ENCODE data around the gene TMEM109.

Gene TMEM109

DNA sequence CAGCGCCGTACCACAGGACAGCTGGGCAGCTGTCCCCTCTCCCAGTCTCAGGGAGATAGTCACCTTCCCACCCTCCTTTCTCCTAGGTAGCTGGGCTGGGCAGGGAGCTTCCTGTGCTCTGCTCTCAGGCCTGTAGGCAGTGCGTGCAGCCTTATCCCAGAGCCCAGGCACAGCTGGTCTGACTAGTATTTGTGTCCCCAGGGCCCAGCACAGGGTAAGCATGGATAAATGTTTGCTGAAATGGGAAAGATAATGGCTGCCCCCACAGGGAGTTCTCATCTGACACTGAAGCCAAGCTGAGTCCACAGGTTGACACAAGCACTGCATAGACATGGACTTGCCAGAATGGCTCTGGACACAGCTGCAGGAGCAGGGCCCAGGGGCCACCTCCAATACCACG lies 28.3 kb downstream of the TMEM109 start:
- no peak for TF ChIP-seq EZH2phosphoT487 (IDR thresholded peaks at IDR 0.05; ENCODE audit: borderline replicate concordance)
- TF ChIP-seq, protein P1, sequence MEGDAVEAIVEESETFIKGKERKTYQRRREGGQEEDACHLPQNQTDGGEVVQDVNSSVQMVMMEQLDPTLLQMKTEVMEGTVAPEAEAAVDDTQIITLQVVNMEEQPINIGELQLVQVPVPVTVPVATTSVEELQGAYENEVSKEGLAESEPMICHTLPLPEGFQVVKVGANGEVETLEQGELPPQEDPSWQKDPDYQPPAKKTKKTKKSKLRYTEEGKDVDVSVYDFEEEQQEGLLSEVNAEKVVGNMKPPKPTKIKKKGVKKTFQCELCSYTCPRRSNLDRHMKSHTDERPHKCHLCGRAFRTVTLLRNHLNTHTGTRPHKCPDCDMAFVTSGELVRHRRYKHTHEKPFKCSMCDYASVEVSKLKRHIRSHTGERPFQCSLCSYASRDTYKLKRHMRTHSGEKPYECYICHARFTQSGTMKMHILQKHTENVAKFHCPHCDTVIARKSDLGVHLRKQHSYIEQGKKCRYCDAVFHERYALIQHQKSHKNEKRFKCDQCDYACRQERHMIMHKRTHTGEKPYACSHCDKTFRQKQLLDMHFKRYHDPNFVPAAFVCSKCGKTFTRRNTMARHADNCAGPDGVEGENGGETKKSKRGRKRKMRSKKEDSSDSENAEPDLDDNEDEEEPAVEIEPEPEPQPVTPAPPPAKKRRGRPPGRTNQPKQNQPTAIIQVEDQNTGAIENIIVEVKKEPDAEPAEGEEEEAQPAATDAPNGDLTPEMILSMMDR (conservative IDR thresholded peaks at IDR 0.05; ENCODE audit: low read length): no peak
- H3K4me1 ChIP-seq (ENCODE audit: insufficient read depth, low read length, poor library complexity, severe bottlenecking): no peaks in the 10 kb centered on the region
- no peak overlapping the region for H3K4me2 ChIP-seq (ENCODE audit: low read depth, low read length, poor library complexity, severe bottlenecking)
- H3K9me3 ChIP-seq (ENCODE audit: insufficient read depth, low read depth, low read length): no peaks in the 10 kb centered on the region
- no peaks in the 10 kb centered on the region for H3K27me3 ChIP-seq (ENCODE audit: insufficient read depth, low read length, poor library complexity, severe bottlenecking)
- no peak overlapping the region for H2AFZ ChIP-seq (ENCODE audit: low read length)
- H3K9me2 ChIP-seq (replicated peaks; ENCODE audit: low read depth, low read length): no peaks in the 10 kb centered on the region
- no peaks in the 10 kb centered on the region for H3K36me3 ChIP-seq (ENCODE audit: insufficient read depth, low read length)
- no peak overlapping the region for H3K9ac ChIP-seq (ENCODE audit: low read depth, low read length, poor library complexity, severe bottlenecking)
- no peak overlapping the region for H3K4me3 ChIP-seq (ENCODE audit: low read length, poor library complexity, severe bottlenecking)
- H3F3A ChIP-seq (ENCODE audit: low read depth): no peaks in the 10 kb centered on the region
- H4K20me1 ChIP-seq (ENCODE audit: insufficient read depth, low read length, poor library complexity, severe bottlenecking): no peaks in the 10 kb centered on the region
- no peaks in the 10 kb centered on the region for H3K79me2 ChIP-seq (ENCODE audit: insufficient read depth, low read length)

- Histone ChIP-seq H3K4me2 (ENCODE audit: low read depth, low read length, poor library complexity, severe bottlenecking) (no peak overlapping the region), H3K9me3 (ENCODE audit: insufficient read depth, low read depth, low read length) (no peaks in the 10 kb centered on the region), H3K4me1 (ENCODE audit: insufficient read depth, low read length, poor library complexity, severe bottlenecking) (no peaks in the 10 kb centered on the region), H3K79me2 (ENCODE audit: insufficient read depth, low read length) (no peaks in the 10 kb centered on the region), H4K20me1 (ENCODE audit: insufficient read depth, low read length, poor library complexity, severe bottlenecking) (no peaks in the 10 kb centered on the region), H3F3A (ENCODE audit: low read depth) (no peaks in the 10 kb centered on the region), H3K27me3 (ENCODE audit: insufficient read depth, low read length, poor library complexity, severe bottlenecking) (no peaks in the 10 kb centered on the region), H3K9ac (ENCODE audit: low read depth, low read length, poor library complexity, severe bottlenecking) (no peak overlapping the region), H3K9me2 (replicated peaks; ENCODE audit: low read depth, low read length) (no peaks in the 10 kb centered on the region), H2AFZ (ENCODE audit: low read length) (no peak overlapping the region), H3K4me3 (ENCODE audit: low read length, poor library complexity, severe bottlenecking) (no peak overlapping the region), H3K36me3 (ENCODE audit: insufficient read depth, low read length) (no peaks in the 10 kb centered on the region)
- TF ChIP-seq, protein P1 (conservative IDR thresholded peaks at IDR 0.05; ENCODE audit: low read length): no peak
- TF ChIP-seq EZH2phosphoT487 (IDR thresholded peaks at IDR 0.05; ENCODE audit: borderline replicate concordance): no peak
Measured at GRCh38 chr11:60942970-60943565, 29.1 kb downstream of the TMEM109 start.

DNA sequence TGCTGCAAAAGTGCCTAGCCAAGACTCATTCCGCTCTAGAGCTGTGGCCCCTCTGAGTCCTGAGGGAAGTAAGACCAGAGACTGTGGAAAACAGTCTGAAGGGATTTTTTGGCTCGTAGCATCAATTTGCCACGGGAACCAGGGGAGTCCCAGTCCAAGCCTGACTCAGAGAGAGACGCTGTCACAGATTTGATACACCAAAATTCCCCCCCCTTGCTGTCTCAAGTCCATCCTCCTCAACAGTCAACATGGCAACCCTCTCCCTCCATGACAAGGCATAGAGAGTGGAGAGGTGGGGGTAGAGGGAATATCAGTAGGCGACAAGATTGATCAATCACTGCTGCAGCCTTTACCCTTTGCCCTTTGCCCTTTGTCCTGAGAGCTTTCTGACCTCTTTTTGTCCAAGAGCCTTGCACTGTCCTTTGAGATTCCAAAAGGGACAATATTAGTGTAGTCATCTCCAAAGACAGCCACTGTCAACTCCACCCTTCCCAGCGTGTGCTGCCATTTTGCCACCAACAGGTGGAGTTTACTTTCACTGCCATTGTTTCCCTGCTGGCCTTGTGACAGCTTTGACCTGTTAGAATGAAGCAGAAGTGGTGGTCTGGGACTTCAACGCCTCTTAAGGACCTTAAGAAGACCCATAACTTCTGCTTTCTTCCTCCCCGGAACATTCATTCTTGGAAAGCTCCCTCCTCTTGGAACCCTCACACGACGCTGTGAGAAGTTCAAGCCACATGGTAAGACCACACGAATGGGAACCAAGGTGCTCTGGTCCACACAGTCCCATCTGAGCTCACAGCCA lies 30.7 kb downstream of the TMEM109 start:
- Histone ChIP-seq H3F3A (ENCODE audit: low read depth) (no peaks in the 10 kb centered on the region), H3K27me3 (ENCODE audit: insufficient read depth, low read length, poor library complexity, severe bottlenecking) (no peaks in the 10 kb centered on the region), H3K9ac (ENCODE audit: low read depth, low read length, poor library complexity, severe bottlenecking) (no peak overlapping the region), H2AFZ (ENCODE audit: low read length) (no peak overlapping the region), H3K4me2 (ENCODE audit: low read depth, low read length, poor library complexity, severe bottlenecking) (no peak overlapping the region), H3K36me3 (ENCODE audit: insufficient read depth, low read length) (no peaks in the 10 kb centered on the region), H4K20me1 (ENCODE audit: insufficient read depth, low read length, poor library complexity, severe bottlenecking) (no peaks in the 10 kb centered on the region), H3K9me3 (ENCODE audit: insufficient read depth, low read depth, low read length) (no peaks in the 10 kb centered on the region), H3K9me2 (replicated peaks; ENCODE audit: low read depth, low read length) (no peaks in the 10 kb centered on the region), H3K4me3 (ENCODE audit: low read length, poor library complexity, severe bottlenecking) (no peak overlapping the region), H3K79me2 (ENCODE audit: insufficient read depth, low read length) (no peaks in the 10 kb centered on the region), H3K4me1 (ENCODE audit: insufficient read depth, low read length, poor library complexity, severe bottlenecking) (no peaks in the 10 kb centered on the region)
- no peak for TF ChIP-seq EZH2phosphoT487 (IDR thresholded peaks at IDR 0.05; ENCODE audit: borderline replicate concordance)
- TF ChIP-seq, protein P1 (conservative IDR thresholded peaks at IDR 0.05; ENCODE audit: low read length): peak; percentile 51
